ENCODE measurements around the gene AAMP.

- TF ChIP-seq CTCF (IDR thresholded peaks at IDR 0.05; ENCODE audit: insufficient read depth, low read length, poor library complexity, severe bottlenecking) (no peak), EZH2phosphoT487 (conservative IDR thresholded peaks at IDR 0.05; ENCODE audit: low read length) (no peak)
Observed at GRCh38 chr2:218312267-218312756, 42.4 kb upstream of the AAMP start.

Measured in SU-DHL-6 (cell line).